ENCODE results near the gene PGA5.
"Not testable (repeated sequence)": the region's sequence is repeated elsewhere in the genome, so short reads cannot be mapped to it uniquely, and the experiment has no call there.

DNA sequence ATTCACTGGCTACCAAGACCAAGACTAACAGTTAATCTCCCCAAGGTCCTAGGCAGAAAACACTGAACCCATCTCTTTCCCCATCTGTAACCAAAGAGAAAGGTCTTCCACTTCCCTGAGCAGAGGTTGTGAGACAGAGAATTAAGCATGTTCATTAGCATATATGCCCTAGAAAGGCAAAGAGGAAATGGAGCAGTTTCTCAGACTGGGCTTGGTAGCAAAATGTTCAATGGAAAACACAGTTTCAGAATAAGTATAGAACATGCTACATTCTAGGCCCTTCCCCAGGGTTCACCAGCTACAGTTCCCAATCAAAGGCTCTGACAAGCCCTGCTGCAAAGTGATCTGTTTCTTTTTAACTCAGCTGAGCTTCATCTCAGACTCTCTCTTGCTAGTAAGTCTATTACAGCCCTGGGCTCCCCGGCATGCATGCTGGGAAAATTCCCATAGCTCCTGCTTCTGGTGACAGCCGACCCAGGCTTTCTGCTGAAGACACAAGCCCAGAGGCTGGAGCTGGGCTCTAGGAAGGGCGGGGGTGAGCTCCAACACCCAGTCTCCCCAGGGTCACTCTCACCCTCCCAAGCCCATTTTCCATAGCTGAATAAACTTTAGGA is 27.2 kb upstream of the PGA5 start:
- TF ChIP-seq, protein P1, sequence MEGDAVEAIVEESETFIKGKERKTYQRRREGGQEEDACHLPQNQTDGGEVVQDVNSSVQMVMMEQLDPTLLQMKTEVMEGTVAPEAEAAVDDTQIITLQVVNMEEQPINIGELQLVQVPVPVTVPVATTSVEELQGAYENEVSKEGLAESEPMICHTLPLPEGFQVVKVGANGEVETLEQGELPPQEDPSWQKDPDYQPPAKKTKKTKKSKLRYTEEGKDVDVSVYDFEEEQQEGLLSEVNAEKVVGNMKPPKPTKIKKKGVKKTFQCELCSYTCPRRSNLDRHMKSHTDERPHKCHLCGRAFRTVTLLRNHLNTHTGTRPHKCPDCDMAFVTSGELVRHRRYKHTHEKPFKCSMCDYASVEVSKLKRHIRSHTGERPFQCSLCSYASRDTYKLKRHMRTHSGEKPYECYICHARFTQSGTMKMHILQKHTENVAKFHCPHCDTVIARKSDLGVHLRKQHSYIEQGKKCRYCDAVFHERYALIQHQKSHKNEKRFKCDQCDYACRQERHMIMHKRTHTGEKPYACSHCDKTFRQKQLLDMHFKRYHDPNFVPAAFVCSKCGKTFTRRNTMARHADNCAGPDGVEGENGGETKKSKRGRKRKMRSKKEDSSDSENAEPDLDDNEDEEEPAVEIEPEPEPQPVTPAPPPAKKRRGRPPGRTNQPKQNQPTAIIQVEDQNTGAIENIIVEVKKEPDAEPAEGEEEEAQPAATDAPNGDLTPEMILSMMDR (conservative IDR thresholded peaks at IDR 0.05 in 1 of 2, IDR thresholded peaks at IDR 0.05 in 1 of 2; ENCODE audit: extremely low read depth in 1 of 2, insufficient read depth in 1 of 2, low read depth in 1 of 2, low read length in 2 of 2): not testable (repeated sequence)
- TF ChIP-seq EZH2 (IDR thresholded peaks at IDR 0.05; ENCODE audit: borderline replicate concordance, low read length): not testable (repeated sequence)

Data from mammary epithelial cell (primary cell).